ENCODE results near the gene TPH2. TPM values are rescaled to one million over a fixed set of nuclear protein-coding genes. Genes with fewer than 3 reads are reported as not detected.

The TPH2 gene
- polyA plus RNA-seq, 3 donors: not detected

GRCh38 chr12:72072592-72073212 lies 134.1 kb downstream of the TPH2 start:
- no peaks in the 10 kb centered on the region for H3K79me2 ChIP-seq (ENCODE audit: insufficient read depth, low read length)
- H4K20me1 ChIP-seq (ENCODE audit: insufficient read depth, low read length): no peaks in the 10 kb centered on the region
- H3K27me3 ChIP-seq (ENCODE audit: control insufficient read depth in 2 of 2, insufficient read depth in 2 of 2, low read length in 2 of 2): no peaks in the 10 kb centered on the region
- H2AFZ ChIP-seq (ENCODE audit: insufficient read depth, low read depth, low read length, poor library complexity, severe bottlenecking): no peak overlapping the region
- WGBS (ENCODE audit: insufficient coverage): 100% methylated on average over 1 of the region's 1 CpG
- no peak overlapping the region for H3K27ac ChIP-seq (ENCODE audit: low read depth in 1 of 2, low read length in 2 of 2)
- H3K27me3 Mint-ChIP-seq (ENCODE audit: low read depth in 3 of 3): no peaks in the 10 kb centered on the region
- H3K4me3 Mint-ChIP-seq: no peak overlapping the region
- no peak overlapping the region for H3K27ac Mint-ChIP-seq
- intact Hi-C loops (cut with micrococcal nuclease): no loop called here
- no peaks in the 10 kb centered on the region for H3K36me3 Mint-ChIP-seq
- H3K4me3 ChIP-seq (replicated peaks in 1 of 3; ENCODE audit: low read depth in 2 of 3, low read length in 3 of 3): no peak overlapping the region
- peaks cover 9 to 15% of the 10 kb centered on the region in 2 donors for H3K9me3 ChIP-seq (replicated peaks in 1 of 2; ENCODE audit: control insufficient read depth in 1 of 2, insufficient read depth in 1 of 2, low read length in 2 of 2)
- no peak for TF ChIP-seq CTCF (IDR thresholded peaks at IDR 0.05)
- DNase-seq: no peak
- H3K4me2 ChIP-seq (replicated peaks; ENCODE audit: extremely low read depth, low read length, poor library complexity, severe bottlenecking): no peak overlapping the region
- H3K4me1 ChIP-seq (ENCODE audit: control insufficient read depth in 1 of 2, insufficient read depth in 2 of 2, low read length in 2 of 2): no peaks in the 10 kb centered on the region
- no peaks in the 10 kb centered on the region for H3K36me3 ChIP-seq (replicated peaks in 1 of 2; ENCODE audit: control insufficient read depth in 1 of 2, insufficient read depth in 2 of 2, low read length in 2 of 2)
- H3K9ac ChIP-seq (ENCODE audit: insufficient read depth, low read length, poor library complexity, severe bottlenecking): no peak overlapping the region
- H3K9me3 Mint-ChIP-seq: peaks cover 5 to 22% (median 11%) of the 10 kb centered on the region in 7 donors
- H3K4me1 Mint-ChIP-seq: no peaks in the 10 kb centered on the region

GRCh38 chr12:72074065-72074464 lies 135.4 kb downstream of the TPH2 start:
- no peak overlapping the region for H2AFZ ChIP-seq (ENCODE audit: insufficient read depth, low read depth, low read length, poor library complexity, severe bottlenecking)
- H3K4me3 ChIP-seq (replicated peaks in 1 of 3; ENCODE audit: low read depth in 2 of 3, low read length in 3 of 3): no peak overlapping the region
- Mint-ChIP-seq H3K27me3 (ENCODE audit: low read depth in 3 of 3) (no peaks in the 10 kb centered on the region), H3K4me1 (no peaks in the 10 kb centered on the region), H3K36me3 (no peaks in the 10 kb centered on the region), H3K4me3 (no peak overlapping the region), H3K27ac (no peak overlapping the region), H3K9me3 (peaks cover 5 to 22% (median 11%) of the 10 kb centered on the region in 7 donors)
- H3K4me1 ChIP-seq (ENCODE audit: control insufficient read depth in 1 of 2, insufficient read depth in 2 of 2, low read length in 2 of 2): no peaks in the 10 kb centered on the region
- DNase-seq: no peak
- H3K4me2 ChIP-seq (replicated peaks; ENCODE audit: extremely low read depth, low read length, poor library complexity, severe bottlenecking): no peak overlapping the region
- TF ChIP-seq CTCF (IDR thresholded peaks at IDR 0.05): no peak
- H3K79me2 ChIP-seq (ENCODE audit: insufficient read depth, low read length): no peaks in the 10 kb centered on the region
- H3K9ac ChIP-seq (ENCODE audit: insufficient read depth, low read length, poor library complexity, severe bottlenecking): no peak overlapping the region
- H4K20me1 ChIP-seq (ENCODE audit: insufficient read depth, low read length): no peaks in the 10 kb centered on the region
- H3K27me3 ChIP-seq (ENCODE audit: control insufficient read depth in 2 of 2, insufficient read depth in 2 of 2, low read length in 2 of 2): no peaks in the 10 kb centered on the region
- no peaks in the 10 kb centered on the region for H3K36me3 ChIP-seq (replicated peaks in 1 of 2; ENCODE audit: control insufficient read depth in 1 of 2, insufficient read depth in 2 of 2, low read length in 2 of 2)
- no peak overlapping the region for H3K27ac ChIP-seq (ENCODE audit: low read depth in 1 of 2, low read length in 2 of 2)
- H3K9me3 ChIP-seq (replicated peaks in 1 of 2; ENCODE audit: control insufficient read depth in 1 of 2, insufficient read depth in 1 of 2, low read length in 2 of 2): peaks cover 9 to 15% of the 10 kb centered on the region in 2 donors
- intact Hi-C loops (cut with micrococcal nuclease): no loop called here
- no CpG with 5 or more reads among the region's 1 CpG for WGBS (ENCODE audit: insufficient coverage)

All from CD14-positive monocyte (primary cell).